SK-N-SH treated with all-trans-retinoic acid at 6 μM for 48 hours (cell line): ENCODE results near the gene SEZ6L.
"Not testable (repeated sequence)": the region's sequence is repeated elsewhere in the genome, so short reads cannot be mapped to it uniquely, and the experiment has no call there.

Source experiments
- ATAC-seq: fragments of 200-7000 bp; cut with Tn5 transposase; 3 replicates; pipeline ENCODE4 v1.9.1; 2020; ENCODE audit warnings: mild to moderate bottlenecking, moderate library complexity
- ARNTL ChIP-seq: fragments of 450-650 bp; formaldehyde crosslinking; IDR thresholded peaks from 2 replicates; pipeline ENCODE4 v1.5.0; 2020; ENCODE audit warnings: low read depth, mild to moderate bottlenecking, moderate library complexity, borderline replicate concordance
- BACH2 ChIP-seq: fragments of 250-450 bp; sonication (Bioruptor Pico); IDR thresholded peaks from 2 replicates; pipeline ENCODE4 v1.9.0; 2021; ENCODE audit warnings: mild to moderate bottlenecking, borderline replicate concordance
- CREB5 ChIP-seq: fragments of 250-450 bp; sonication (Bioruptor Pico); IDR thresholded peaks from 2 replicates; pipeline ENCODE4 v1.5.1; 2020; ENCODE audit warnings: low read depth, mild to moderate bottlenecking, moderate library complexity
- CSDC2 ChIP-seq: fragments of 250-450 bp; sonication (Bioruptor Pico); IDR thresholded peaks from 2 replicates; pipeline ENCODE4 v1.5.0; 2020; ENCODE audit warnings: mild to moderate bottlenecking, moderate library complexity
- CSRNP3 ChIP-seq: fragments of 250-450 bp; sonication (Bioruptor Pico); IDR thresholded peaks from 2 replicates; pipeline ENCODE4 v1.5.1; 2021; ENCODE audit warnings: mild to moderate bottlenecking, moderate library complexity
- ESRRG ChIP-seq: fragments of 250-450 bp; sonication (Bioruptor Pico); IDR thresholded peaks from 2 replicates; pipeline ENCODE4 v1.6.1; 2021; ENCODE audit warnings: mild to moderate bottlenecking
- GLIS3 ChIP-seq: fragments of 250-450 bp; sonication (Bioruptor Pico); IDR thresholded peaks from 2 replicates; pipeline ENCODE4 v1.5.0; 2020; ENCODE audit warnings: mild to moderate bottlenecking, moderate library complexity
- ISL1 ChIP-seq: fragments of 250-450 bp; sonication (Bioruptor Pico); IDR thresholded peaks from 2 replicates; pipeline ENCODE4 v2.1.2; 2022; ENCODE audit warnings: mild to moderate bottlenecking, moderate library complexity
- OSR1 ChIP-seq: fragments of 250-450 bp; sonication (Bioruptor Pico); IDR thresholded peaks from 2 replicates; pipeline ENCODE4 v1.8.0; 2022; ENCODE audit warnings: moderate library complexity, mild to moderate bottlenecking, inconsistent platforms
- PATZ1 ChIP-seq: fragments of 250-450 bp; sonication (Bioruptor Pico); IDR thresholded peaks from 2 replicates; pipeline ENCODE4 v1.8.0; 2020; ENCODE audit warnings: mild to moderate bottlenecking, moderate library complexity, borderline replicate concordance
- POU6F1 ChIP-seq: fragments of 250-450 bp; sonication (Bioruptor Pico); IDR thresholded peaks from 2 replicates; pipeline ENCODE4 v1.8.0; 2021; ENCODE audit warnings: low read depth, mild to moderate bottlenecking, moderate library complexity, borderline replicate concordance
- PPARA ChIP-seq: fragments of 250-450 bp; sonication (Bioruptor Pico); IDR thresholded peaks from 2 replicates; pipeline ENCODE4 v1.5.0; 2020; ENCODE audit warnings: mild to moderate bottlenecking, borderline replicate concordance
- RARB ChIP-seq: fragments of 250-450 bp; sonication (Bioruptor Pico); IDR thresholded peaks from 2 replicates; pipeline ENCODE4 v1.8.0; 2021; ENCODE audit warnings: mild to moderate bottlenecking, moderate library complexity
- SNAI2 ChIP-seq: fragments of 250-450 bp; sonication (Bioruptor Pico); IDR thresholded peaks from 2 replicates; pipeline ENCODE4 v1.5.0; 2020; ENCODE audit warnings: mild to moderate bottlenecking, moderate library complexity
- TCF4 ChIP-seq: fragments of 250-450 bp; sonication (Bioruptor Pico); IDR thresholded peaks from 2 replicates; pipeline ENCODE4 v1.8.0; 2021; ENCODE audit warnings: mild to moderate bottlenecking, moderate library complexity, borderline replicate concordance
- TOX ChIP-seq: fragments of 250-450 bp; sonication (Bioruptor Pico); IDR thresholded peaks from 2 replicates; pipeline ENCODE4 v1.8.0; 2021; ENCODE audit warnings: mild to moderate bottlenecking, moderate library complexity, borderline replicate concordance
- TSHZ2 ChIP-seq: fragments of 250-450 bp; sonication (Bioruptor Pico); IDR thresholded peaks from 2 replicates; pipeline ENCODE4 v1.5.0; 2020; ENCODE audit warnings: mild to moderate bottlenecking, moderate library complexity
- ZC3H10 ChIP-seq: fragments of 250-450 bp; sonication (Bioruptor Pico); IDR thresholded peaks from 2 replicates; pipeline ENCODE4 v1.5.1; 2021; ENCODE audit warnings: mild to moderate bottlenecking, moderate library complexity
- ZFP3 ChIP-seq: fragments of 250-450 bp; sonication (Bioruptor Pico); IDR thresholded peaks from 2 replicates; pipeline ENCODE4 v1.5.0; 2020; ENCODE audit warnings: mild to moderate bottlenecking, moderate library complexity
- ZFP30 ChIP-seq: fragments of 450-650 bp; formaldehyde crosslinking; IDR thresholded peaks from 2 replicates; pipeline ENCODE4 v1.5.0; 2022; ENCODE audit warnings: mild to moderate bottlenecking, moderate library complexity
- ZNF565 ChIP-seq: fragments of 450-650 bp; formaldehyde crosslinking; conservative IDR thresholded peaks from 2 replicates; pipeline ENCODE4 v1.5.0; 2020; ENCODE audit warnings: low read depth, mild to moderate bottlenecking, moderate library complexity

The SEZ6L gene

GRCh38 chr22:26404851-26405421 is 235.7 kb downstream of the SEZ6L start (continued):
- TF ChIP-seq CREB5 (CRISPR knock-in tag) (no peak), ZC3H10 (CRISPR knock-in tag) (no peak), BACH2 (CRISPR knock-in tag) (no peak), PPARA (no peak), RARB (CRISPR knock-in tag) (no peak), ARNTL (CRISPR knock-in tag) (no peak), ZNF565 (CRISPR knock-in tag) (no peak), GLIS3 (CRISPR knock-in tag) (no peak), ZFP30 (CRISPR knock-in tag) (no peak), ESRRG (CRISPR knock-in tag) (no peak)

GRCh38 chr22:26406118-26406517 is 236.9 kb downstream of the SEZ6L start:
- TF ChIP-seq PATZ1 (CRISPR knock-in tag) (no peak), TOX (CRISPR knock-in tag) (no peak), ZFP30 (CRISPR knock-in tag) (no peak), SNAI2 (no peak), RARB (CRISPR knock-in tag) (no peak), GLIS3 (CRISPR knock-in tag) (no peak), ZC3H10 (CRISPR knock-in tag) (no peak), CSDC2 (CRISPR knock-in tag) (no peak), ISL1 (CRISPR knock-in tag) (no peak), POU6F1 (CRISPR knock-in tag) (no peak), TSHZ2 (CRISPR knock-in tag) (no peak), ZFP3 (CRISPR knock-in tag) (no peak), TCF4 (CRISPR knock-in tag) (no peak), CSRNP3 (no peak), OSR1 (CRISPR knock-in tag) (no peak), ESRRG (CRISPR knock-in tag) (no peak), ARNTL (CRISPR knock-in tag) (no peak)
- no peak for ATAC-seq

GRCh38 chr22:26408562-26409220 is 239.4 kb downstream of the SEZ6L start:
- not testable (repeated sequence) for ATAC-seq
